GF-D8 (cell line): ENCODE data around the gene PDCD4.
A peak's percentile ranks its signal among the peaks of the same experiment; 100 is the strongest.
"Not testable (repeated sequence)": the region's sequence is repeated elsewhere in the genome, so short reads cannot be mapped to it uniquely, and the experiment has no call there.

Experiments
- DNase-seq: peaks from one replicate; lab custom pipeline; 2025; lab: John Stamatoyannopoulos, UW

PDCD4 gene

GRCh38 chr10:110883924-110884323, 12.2 kb downstream of the PDCD4 start:
- DNase-seq, result no peak

- no peak for DNase-seq
These were observed 14.4 kb downstream of the PDCD4 start for GRCh38 chr10:110885932-110886674.

GRCh38 chr10:110887560-110887959, 15.8 kb downstream of the PDCD4 start:
- no peak for DNase-seq

GRCh38 chr10:110892602-110893288, 21.0 kb downstream of the PDCD4 start:
- no peak for DNase-seq

- peak; percentile 15 for DNase-seq
These were observed 21.9 kb downstream of the PDCD4 start for GRCh38 chr10:110893559-110894179.

- DNase-seq, result no peak
These were observed 25.5 kb downstream of the PDCD4 start for GRCh38 chr10:110897184-110897583.

- no peak for DNase-seq
These were observed 26.7 kb downstream of the PDCD4 start for GRCh38 chr10:110898391-110898790.

GRCh38 chr10:110900983-110901382, 29.3 kb downstream of the PDCD4 start:
- no peak for DNase-seq

GRCh38 chr10:110901954-110902819, 30.5 kb downstream of the PDCD4 start:
- no peak for DNase-seq

- DNase-seq, result no peak
These were observed 31.9 kb downstream of the PDCD4 start for GRCh38 chr10:110903280-110904278.

- DNase-seq, result no peak
These were observed 38.4 kb downstream of the PDCD4 start for GRCh38 chr10:110910138-110910537.

- DNase-seq, result no peak
These were observed 40.6 kb downstream of the PDCD4 start for GRCh38 chr10:110912374-110912773.

GRCh38 chr10:110914431-110914830, 42.7 kb downstream of the PDCD4 start:
- DNase-seq, result no peak

- DNase-seq, result no peak
These were observed 43.3 kb downstream of the PDCD4 start for GRCh38 chr10:110915035-110915434.

GRCh38 chr10:110915600-110915999, 43.9 kb downstream of the PDCD4 start:
- DNase-seq, result not testable (repeated sequence)

GRCh38 chr10:110916554-110917346, 45.0 kb downstream of the PDCD4 start:
- no peak for DNase-seq

- DNase-seq, result peak; percentile 84
These were observed 46.5 kb downstream of the PDCD4 start for GRCh38 chr10:110918269-110918642.

- peak; percentile 99 for DNase-seq
These were observed 47.1 kb downstream of the PDCD4 start, which contains the start of gene BBIP1 for GRCh38 chr10:110918643-110919348. TSS of gene BBIP1 (minus strand) at chr10:110919180. CDS start at chr10:110918157, 1,023 bp downstream.

GRCh38 chr10:110919349-110919931, 47.7 kb downstream of the PDCD4 start, which contains the start of gene SHOC2:
TSS of gene SHOC2 (plus strand) at chr10:110919604. CDS start at chr10:110964359, 44,755 bp downstream.
- no peak for DNase-seq
